Body of pancreas (tissue), 4 donors: ENCODE data around the gene MED25.

Experiments
- POLR2A ChIP-seq, 3 donors: fragments of 450-650 bp; IDR thresholded peaks; one replicate each; pipeline ENCODE4 v1.6.1; 2016; ENCODE audit warnings: antibody characterized with exemption in 3 of 3, mild to moderate bottlenecking in 2 of 3
- TF ChIP-seq, protein P1 (sequence below), 7 experiments: fragments of 450-650 bp in 4 of 7; fragments of 200-600 bp in 3 of 7; sonication (generic) in 3 of 7; IDR thresholded peaks; one replicate each; pipeline ENCODE4 v1.5.1; 2016 to 2019; ENCODE audit warnings: antibody characterized with exemption in 7 of 7

- TF ChIP-seq, protein P1, sequence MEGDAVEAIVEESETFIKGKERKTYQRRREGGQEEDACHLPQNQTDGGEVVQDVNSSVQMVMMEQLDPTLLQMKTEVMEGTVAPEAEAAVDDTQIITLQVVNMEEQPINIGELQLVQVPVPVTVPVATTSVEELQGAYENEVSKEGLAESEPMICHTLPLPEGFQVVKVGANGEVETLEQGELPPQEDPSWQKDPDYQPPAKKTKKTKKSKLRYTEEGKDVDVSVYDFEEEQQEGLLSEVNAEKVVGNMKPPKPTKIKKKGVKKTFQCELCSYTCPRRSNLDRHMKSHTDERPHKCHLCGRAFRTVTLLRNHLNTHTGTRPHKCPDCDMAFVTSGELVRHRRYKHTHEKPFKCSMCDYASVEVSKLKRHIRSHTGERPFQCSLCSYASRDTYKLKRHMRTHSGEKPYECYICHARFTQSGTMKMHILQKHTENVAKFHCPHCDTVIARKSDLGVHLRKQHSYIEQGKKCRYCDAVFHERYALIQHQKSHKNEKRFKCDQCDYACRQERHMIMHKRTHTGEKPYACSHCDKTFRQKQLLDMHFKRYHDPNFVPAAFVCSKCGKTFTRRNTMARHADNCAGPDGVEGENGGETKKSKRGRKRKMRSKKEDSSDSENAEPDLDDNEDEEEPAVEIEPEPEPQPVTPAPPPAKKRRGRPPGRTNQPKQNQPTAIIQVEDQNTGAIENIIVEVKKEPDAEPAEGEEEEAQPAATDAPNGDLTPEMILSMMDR (IDR thresholded peaks at IDR 0.05), result no peak
- TF ChIP-seq POLR2A (IDR thresholded peaks at IDR 0.05), result no peak
Observed at GRCh38 chr19:49884760-49885159, 66.7 kb downstream of the MED25 start.
